AG04449 (cell line): ENCODE measurements around the gene PLXDC1.

Experiments
- CTCF ChIA-PET: fragments of 350-600 bp; formaldehyde crosslinking; extraction: SDS; loops from one replicate; lab custom pipeline; 2021; ENCODE audit warnings: antibody characterized with exemption; lab: Yijun Ruan, JAX
- POLR2A ChIA-PET: fragments of 400-600, 350-600 bp; formaldehyde crosslinking; extraction: SDS; loops from one replicate; lab custom pipeline; 2020; ENCODE audit warnings: antibody characterized with exemption, inconsistent platforms; lab: Yijun Ruan, JAX
- DNase-seq: peaks from one replicate; pipeline ENCODE4 v3.0.0-alpha.2; 2010; ENCODE audit warnings: low read depth, low spot score
- H3K4me3 ChIP-seq: 2 replicates; pipeline ENCODE4 v1.5.1; 2011; ENCODE audit warnings: low read depth, mild to moderate bottlenecking, control low read depth, low read length
- CTCF ChIP-seq: IDR thresholded peaks from one replicate; pipeline ENCODE4 v1.5.1; 2011; ENCODE audit warnings: mild to moderate bottlenecking, moderate library complexity, low read length, control low read depth, inconsistent platforms; ENCODE audit not compliant: insufficient read depth; ENCODE audit errors: missing control alignments

Gene PLXDC1

DNA sequence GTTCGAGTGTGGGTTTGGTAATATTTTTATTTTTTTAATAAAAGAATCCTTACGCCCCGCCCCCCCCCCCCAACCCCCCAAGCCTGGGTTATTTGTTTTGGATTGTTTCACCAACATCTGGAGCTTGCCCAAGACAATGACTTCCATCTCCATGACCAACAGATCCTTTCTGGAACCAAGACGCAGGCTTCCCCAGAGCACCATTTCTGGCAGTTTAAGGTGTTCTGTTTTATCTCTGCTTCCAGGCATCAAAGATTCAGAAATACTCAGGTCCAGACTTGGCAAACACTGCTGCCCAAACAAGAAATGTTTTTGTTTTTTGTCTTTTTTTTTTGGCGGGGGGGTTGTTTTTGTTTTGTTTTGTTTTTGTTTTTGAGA lies 56.1 kb downstream of the PLXDC1 start:
- no peak for DNase-seq
- TF ChIP-seq CTCF, result no peak
- ChIA-PET CTCF (interaction anchor here (0.9 kb wide), 1 partner anchor 26 kb away, joined by 3 read pairs; no protein-coding TSS in a partner anchor), POLR2A (no interaction called here)
- no peak overlapping the region for H3K4me3 ChIP-seq

GRCh38 chr17:39094607-39095308 lies 56.7 kb downstream of the PLXDC1 start:
- ChIA-PET CTCF (interaction anchor here (0.6 to 0.9 kb wide), 2 partner anchors 26 to 112 kb away, joined by 3 read pairs; no protein-coding TSS in a partner anchor), POLR2A (no interaction called here)
- no peak overlapping the region for H3K4me3 ChIP-seq
- no peak for DNase-seq
- no peak for TF ChIP-seq CTCF

GRCh38 chr17:39092692-39093230 lies 58.7 kb downstream of the PLXDC1 start:
- no peak for DNase-seq
- H3K4me3 ChIP-seq, result no peak overlapping the region
- POLR2A ChIA-PET, result no interaction called here
- no peak for TF ChIP-seq CTCF
- CTCF ChIA-PET, result interaction anchor here (0.7 to 1.6 kb wide), 3 partner anchors 11 to 110 kb away, joined by 3 to 4 read pairs (median 4); no protein-coding TSS in a partner anchor

DNA sequence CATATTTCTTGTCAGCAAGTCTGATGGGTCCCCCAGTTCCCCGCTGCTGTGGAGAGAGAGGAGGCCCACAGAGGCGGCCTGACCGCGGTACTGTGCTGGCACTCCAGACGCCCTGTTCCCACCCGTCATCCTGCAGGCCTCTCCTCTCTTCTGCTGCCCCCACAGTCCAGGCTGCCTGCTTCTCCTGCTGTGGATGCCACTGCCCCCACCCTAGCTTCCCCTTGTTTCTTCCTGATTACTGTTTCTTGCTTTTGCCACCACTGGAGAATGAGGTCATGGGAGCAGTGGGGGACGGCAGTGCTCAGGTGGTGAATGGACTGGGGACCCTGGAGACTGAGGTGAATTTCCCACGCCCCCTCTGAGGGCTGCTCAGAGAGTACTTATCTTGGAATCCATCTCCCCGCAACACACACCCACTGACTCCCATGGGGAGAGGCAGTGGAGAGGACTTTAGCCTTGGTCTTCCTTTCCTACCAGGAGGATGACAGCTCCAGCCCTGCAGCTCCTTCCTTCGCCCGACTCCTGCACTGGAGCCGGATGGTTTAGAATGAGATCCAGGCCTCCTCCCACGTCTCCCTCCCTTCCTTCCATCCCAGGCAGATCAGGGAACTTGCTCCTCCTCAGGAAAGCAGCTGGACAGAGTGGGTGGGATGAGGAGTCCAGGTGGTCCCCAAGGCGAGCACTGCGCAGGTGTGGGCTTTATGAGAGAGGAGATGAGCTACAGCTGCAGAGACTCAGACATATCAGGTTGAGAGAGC lies 60.4 kb downstream of the PLXDC1 start:
- ChIA-PET POLR2A (no interaction called here), CTCF (interaction anchor here (0.7 to 1.6 kb wide), 3 partner anchors 9 to 21 kb away, joined by 3 to 4 read pairs (median 3); no protein-coding TSS in a partner anchor)
- TF ChIP-seq CTCF, result no peak
- DNase-seq, result no peak
- H3K4me3 ChIP-seq, result no peak overlapping the region

- no peak overlapping the region for H3K4me3 ChIP-seq
- CTCF ChIA-PET, result interaction anchor here (1.2 kb wide), 1 partner anchor 8 kb away, joined by 3 read pairs; no protein-coding TSS in a partner anchor
- POLR2A ChIA-PET, result no interaction called here
Observed at GRCh38 chr17:39090400-39090799, 61.0 kb downstream of the PLXDC1 start.

More at GRCh38 chr17:39090400-39090799, 61.0 kb downstream of the PLXDC1 start:
- TF ChIP-seq CTCF, result no peak
- no peak for DNase-seq
